HepG2 (cell line): ENCODE data around the gene ADAM15. TPM values are rescaled to one million over a fixed set of nuclear protein-coding genes. Genes with fewer than 3 reads are reported as not detected.

Experiments used
- CBX5 ChIP-seq: sonication (generic); formaldehyde crosslinking; IDR thresholded peaks from 2 replicates; pipeline ENCODE4 v1.4.0; 2020; ENCODE audit warnings: missing genetic modification reagents, borderline replicate concordance
- CHD2 ChIP-seq: IDR thresholded peaks from 2 replicates; pipeline ENCODE4 v1.6.1; 2011; ENCODE audit warnings: low read depth, low read length, improper control_type of control experiment
- HCFC1 ChIP-seq: fragments of 150-350 bp; IDR thresholded peaks from 2 replicates; pipeline ENCODE4 v1.6.1; 2014; ENCODE audit warnings: low read depth, low read length
- KLF11 ChIP-seq: IDR thresholded peaks from 2 replicates; pipeline ENCODE4 v1.6.1; 2016; ENCODE audit warnings: missing compliant biosample characterization
- MLX ChIP-seq: IDR thresholded peaks from 2 replicates; pipeline ENCODE4 v1.6.1; 2016
- NCOA2 ChIP-seq: sonication (generic); formaldehyde crosslinking; IDR thresholded peaks from 2 replicates; pipeline ENCODE4 v1.8.0; 2022; ENCODE audit warnings: inconsistent platforms
- NFIB ChIP-seq: sonication (generic); formaldehyde crosslinking; IDR thresholded peaks from 2 replicates; pipeline ENCODE4 v1.9.0; 2021; ENCODE audit warnings: missing genetic modification reagents, mild to moderate bottlenecking, borderline replicate concordance
- PHF8 ChIP-seq: sonication (generic); formaldehyde crosslinking; IDR thresholded peaks from 2 replicates; pipeline ENCODE4 v1.5.0; 2020; ENCODE audit warnings: missing genetic modification reagents
- SAFB2 ChIP-seq: sonication (generic); formaldehyde crosslinking; IDR thresholded peaks from 2 replicates; pipeline ENCODE4 v1.5.1; 2020; ENCODE audit warnings: missing genetic modification reagents, low read depth, mild to moderate bottlenecking, borderline replicate concordance
- SOX6 ChIP-seq, 2 experiments: fragments of 450-650 bp in 1 of 2; sonication (generic) in 1 of 2; formaldehyde crosslinking in 1 of 2; IDR thresholded peaks; 2 replicates each; pipeline versions ENCODE4 v1.4.0 to v1.6.1; 2017 to 2020; ENCODE audit warnings: antibody characterized with exemption in 1 of 2, mild to moderate bottlenecking in 1 of 2, missing genetic modification reagents in 1 of 2
- SSRP1 ChIP-seq: IDR thresholded peaks from 2 replicates; pipeline ENCODE4 v1.6.1; 2016; ENCODE audit warnings: control low read depth
- XRCC5 ChIP-seq: fragments of 200-400 bp; formaldehyde crosslinking; optimal IDR thresholded peaks from 2 replicates; pipeline ENCODE3; 2017; ENCODE audit warnings: mild to moderate bottlenecking, low read length
- ZFP62 ChIP-seq: sonication (generic); formaldehyde crosslinking; IDR thresholded peaks from 2 replicates; pipeline ENCODE4 v1.4.0; 2020; ENCODE audit warnings: missing genetic modification reagents
- ZNF17 ChIP-seq: sonication (generic); formaldehyde crosslinking; IDR thresholded peaks from 2 replicates; pipeline ENCODE4 v1.5.0; 2020; ENCODE audit warnings: mild to moderate bottlenecking, missing genetic modification reagents
- ZNF282 ChIP-seq: fragments of 450-650 bp; IDR thresholded peaks from 2 replicates; pipeline ENCODE4 v1.6.1; 2018; ENCODE audit not compliant: partially characterized antibody
- ZNF607 ChIP-seq: sonication (generic); formaldehyde crosslinking; IDR thresholded peaks from 2 replicates; pipeline ENCODE4 v1.5.1; 2020; ENCODE audit warnings: missing genetic modification reagents, mild to moderate bottlenecking, borderline replicate concordance
- ZNF737 ChIP-seq: sonication (generic); formaldehyde crosslinking; IDR thresholded peaks from 2 replicates; pipeline ENCODE4 v1.5.0; 2020; ENCODE audit warnings: missing genetic modification reagents, mild to moderate bottlenecking, borderline replicate concordance
- ZNF740 ChIP-seq: sonication (generic); formaldehyde crosslinking; IDR thresholded peaks from 2 replicates; pipeline ENCODE4 v1.4.0; 2020; ENCODE audit warnings: missing genetic modification reagents
- polyA plus RNA-seq, 8 experiments: library from polyadenylated mRNA; depleted of rRNA in 3 of 8; stranded (reverse) in 7 of 8; unstranded in 1 of 8; fragments of >200 nt; fragmentation: Illumina TruSeq in 4 of 8; extraction: Trizol in 4 of 8; gene quantifications; 2 replicates each; pipeline versions ENCODE4 v1.2.1 to v1.2.3, GENCODE V29; 2011 to 2016; ENCODE audit warnings: low read depth in 4 of 8, missing spikeins in 1 of 8, mixed read lengths in 1 of 8; ENCODE audit not compliant: insufficient read depth in 1 of 8
- total RNA-seq, 5 experiments: library from RNA; depleted of rRNA; stranded (reverse); fragments of >200 nt; fragmentation: Illumina TruSeq; extraction: Trizol; gene quantifications; 2 replicates each; pipeline ENCODE4 v1.2.3, GENCODE V29; 2016; ENCODE audit warnings: low read depth in 1 of 5

Gene ADAM15
- total and polyA plus RNA-seq, 2 of the 13 experiments (the other 11 are each of a cell fraction or from before 2014, with no cell fraction given) = 17.9 to 25.6 TPM

DNA sequence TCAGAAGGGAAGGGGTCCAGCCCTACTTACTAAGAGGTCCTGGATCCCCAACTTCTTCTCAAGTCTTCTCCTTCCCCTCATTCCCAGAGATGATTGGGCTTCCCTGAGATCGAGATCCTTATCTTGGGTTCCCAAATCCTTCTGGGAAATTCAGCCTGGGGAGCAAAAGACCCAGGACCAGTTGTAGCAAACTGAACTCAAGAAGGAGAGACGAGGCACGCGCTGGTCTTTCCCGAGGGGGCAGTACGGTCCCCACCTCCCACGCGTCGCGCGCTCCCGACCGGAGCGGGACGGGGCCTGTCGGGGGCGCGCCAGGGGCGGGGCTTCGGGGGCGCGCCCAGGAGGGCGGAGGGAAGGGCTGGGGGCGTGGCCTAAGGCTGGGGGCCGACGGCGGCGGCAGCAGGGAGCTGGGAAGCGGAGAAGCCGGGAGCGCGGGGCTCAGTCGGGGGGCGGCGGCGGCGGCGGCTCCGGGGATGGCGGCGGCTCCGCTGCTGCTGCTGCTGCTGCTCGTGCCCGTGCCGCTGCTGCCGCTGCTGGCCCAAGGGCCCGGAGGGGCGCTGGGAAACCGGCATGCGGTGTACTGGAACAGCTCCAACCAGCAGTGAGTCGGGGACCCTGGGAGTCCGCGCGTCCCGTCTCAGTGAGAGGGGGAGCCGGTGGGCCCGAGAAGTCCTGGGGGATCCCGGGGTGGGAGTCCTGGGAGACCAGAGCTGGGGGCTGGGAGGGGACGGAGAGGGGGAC, 27.5 kb downstream of the ADAM15 start, which contains the start of gene EFNA3 (continued):
- no peak for TF ChIP-seq MLX (CRISPR knock-in tag)
- TF ChIP-seq ZNF282 = no peak
- TF ChIP-seq SAFB2 (CRISPR knock-in tag) = 0 out of 2 replicates have a peak, but pooled peaks have one; percentile 34
- TF ChIP-seq ZFP62 (CRISPR knock-in tag) = no peak
- TF ChIP-seq SOX6 (IDR thresholded peaks at IDR 0.05) = no peak
- TF ChIP-seq SOX6 (CRISPR knock-in tag; IDR thresholded peaks at IDR 0.05) = no peak
- no peak for TF ChIP-seq SSRP1 (CRISPR knock-in tag)
- no peak for TF ChIP-seq PHF8 (CRISPR knock-in tag)
- TF ChIP-seq ZNF607 (CRISPR knock-in tag) = no peak
- TF ChIP-seq NFIB (CRISPR knock-in tag) = no peak
- TF ChIP-seq NCOA2 = no peak
- no peak for TF ChIP-seq HCFC1
- no peak for TF ChIP-seq ZNF740 (CRISPR knock-in tag)
- no peak for TF ChIP-seq KLF11
- TF ChIP-seq CBX5 (CRISPR knock-in tag) = no peak
- TF ChIP-seq CHD2 = no peak
- TF ChIP-seq ZNF737 = no peak
- no peak for TF ChIP-seq XRCC5
- no peak for TF ChIP-seq ZNF17 (CRISPR knock-in tag)
